GM19099 (cell line): ENCODE measurements around the gene SNX15.

Experiments
- POLR2A ChIP-seq: IDR thresholded peaks from 3 replicates; pipeline ENCODE4 v1.6.1; 2011; ENCODE audit warnings: low read depth; ENCODE audit not compliant: insufficient read length; ENCODE audit errors: extremely low read depth

SNX15 gene

DNA sequence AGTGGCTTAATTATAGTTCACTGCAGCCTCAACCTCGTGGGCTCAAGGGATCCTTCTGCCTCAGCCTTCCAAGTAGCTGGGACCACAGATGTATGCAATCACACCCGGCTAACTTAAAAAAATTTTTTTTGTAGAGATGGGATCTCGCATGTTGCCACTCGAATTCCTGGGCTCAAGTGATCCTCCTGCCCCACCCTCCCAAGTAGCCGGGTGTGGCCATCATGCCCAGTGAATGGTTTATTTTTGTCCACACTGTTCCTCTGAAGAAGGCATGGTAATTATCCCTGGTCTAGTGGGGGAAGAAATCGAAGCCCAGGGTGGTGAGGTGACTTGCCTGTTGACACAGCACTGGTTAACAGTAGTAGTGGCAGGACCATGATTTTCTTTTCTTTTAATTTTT lies 15.7 kb downstream of the SNX15 start:
- TF ChIP-seq POLR2A: no peak

- TF ChIP-seq POLR2A: no peak
These were observed 16.8 kb downstream of the SNX15 start for GRCh38 chr11:65043881-65044501.

DNA sequence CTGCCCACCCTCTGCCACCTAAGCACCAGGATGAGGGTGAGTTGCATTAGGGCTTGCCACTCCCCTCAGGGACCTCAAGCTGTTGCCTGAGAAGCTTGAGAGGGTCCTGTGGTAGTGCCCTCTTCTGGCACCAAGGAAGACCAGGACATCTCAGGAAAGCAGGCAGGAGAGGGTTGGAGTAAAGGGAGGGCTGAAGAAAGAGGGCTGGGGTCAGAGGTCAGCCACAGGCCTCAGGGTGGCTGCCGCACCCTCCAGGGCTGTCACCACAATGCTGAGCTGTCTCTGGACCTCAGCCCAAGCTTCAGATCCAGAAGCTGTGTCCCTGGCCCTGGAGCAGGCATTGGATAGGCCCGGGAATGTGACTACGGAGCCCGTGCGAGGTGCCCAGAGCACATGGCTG lies 17.8 kb downstream of the SNX15 start:
- no peak for TF ChIP-seq POLR2A

DNA sequence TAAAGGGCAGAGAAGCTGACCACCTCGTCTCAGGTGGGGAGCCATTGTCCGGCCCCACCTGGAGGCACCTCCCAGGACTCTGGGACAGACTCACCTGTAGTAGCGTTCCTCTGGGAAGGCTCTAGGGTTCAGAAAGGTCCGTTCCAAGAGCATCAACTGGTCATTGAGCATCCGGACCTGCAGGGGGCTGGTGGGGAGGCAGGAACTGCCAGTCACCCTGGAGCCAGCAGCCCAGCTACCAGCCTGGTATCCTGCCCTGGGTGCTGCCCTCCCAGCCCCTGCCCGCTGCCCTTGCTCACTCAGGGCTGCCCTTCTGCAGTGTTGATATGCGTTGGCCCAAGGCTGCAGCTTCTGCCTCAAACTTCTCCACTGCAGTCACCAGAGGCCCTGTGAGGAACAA lies 18.5 kb downstream of the SNX15 start:
- no peak for TF ChIP-seq POLR2A

GRCh38 chr11:65047581-65048422 lies 20.6 kb downstream of the SNX15 start:
- TF ChIP-seq POLR2A: peak; percentile 29

DNA sequence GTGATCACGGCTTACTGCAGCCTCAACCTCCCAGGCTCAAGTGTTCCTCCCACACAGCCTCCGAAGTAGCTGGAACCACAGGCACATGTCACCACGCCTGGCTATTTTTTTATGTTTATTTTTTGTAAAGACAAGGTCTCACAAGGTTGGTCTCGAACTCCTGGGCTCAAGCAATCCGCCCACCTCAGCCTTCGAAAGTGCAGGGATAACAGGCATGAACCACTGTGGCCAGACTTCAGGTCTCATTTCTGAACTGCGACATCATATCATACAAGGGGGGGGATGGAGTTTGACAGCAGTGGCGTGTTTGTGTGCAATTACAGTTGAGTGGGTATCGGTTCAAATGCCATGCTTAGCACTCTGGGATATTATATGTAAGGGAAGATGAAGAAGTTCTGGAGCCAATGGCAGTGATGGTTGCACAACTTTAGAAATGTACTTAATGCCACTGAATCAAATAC lies 24.2 kb downstream of the SNX15 start:
- no peak for TF ChIP-seq POLR2A

DNA sequence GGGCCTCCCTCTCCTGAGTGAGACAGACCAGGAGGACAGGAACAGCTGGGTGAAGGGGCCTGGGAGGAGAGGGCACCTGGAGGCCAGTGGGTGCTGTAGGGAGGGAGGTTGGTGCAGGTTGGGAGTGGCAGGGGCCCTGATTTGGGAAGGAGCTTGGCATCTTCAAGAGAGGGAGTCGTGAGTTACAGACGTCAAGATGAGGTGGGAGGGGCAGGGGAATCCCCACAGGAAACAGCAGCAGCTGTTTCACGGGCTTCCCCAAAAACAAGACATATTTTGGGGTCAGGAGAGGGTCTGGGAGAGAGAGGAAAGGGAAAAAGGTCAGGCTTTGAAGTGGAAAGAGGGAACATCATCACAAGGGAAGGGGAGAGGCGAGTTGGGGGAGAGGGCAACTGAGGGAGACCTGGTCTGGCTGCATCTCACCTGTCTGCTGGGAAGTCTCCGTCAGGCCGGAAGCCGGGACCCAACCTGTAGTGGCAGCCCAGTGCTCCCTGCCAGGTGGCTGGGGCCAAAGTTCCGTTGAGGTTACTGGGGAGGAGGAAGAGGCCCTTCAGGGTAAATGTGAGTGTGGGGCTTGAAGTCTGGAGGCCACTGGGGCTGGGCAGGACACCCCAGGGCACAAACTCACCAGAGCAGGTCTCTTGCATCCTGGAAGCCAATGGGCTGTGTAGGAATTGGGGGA lies 26.7 kb downstream of the SNX15 start:
- no peak for TF ChIP-seq POLR2A

DNA sequence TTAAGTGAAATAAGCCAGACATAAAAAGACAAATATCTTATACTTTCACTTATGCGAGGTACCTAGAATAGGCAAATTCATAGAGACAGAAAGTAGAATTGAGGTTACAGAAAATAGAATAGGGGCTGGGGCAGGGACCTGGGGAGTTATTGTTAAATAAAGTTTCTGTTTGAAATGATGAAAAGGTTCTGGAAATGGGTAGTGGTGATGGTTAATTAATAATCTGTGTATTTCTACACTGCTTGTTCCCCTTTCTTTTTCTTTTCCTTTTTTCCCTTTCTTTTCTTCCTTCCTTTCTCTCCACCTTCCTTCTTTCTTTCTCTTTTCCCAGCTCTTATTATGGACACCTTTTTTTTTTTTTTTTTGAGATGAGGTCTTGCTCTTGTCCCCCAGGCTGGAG lies 28.3 kb downstream of the SNX15 start:
- TF ChIP-seq POLR2A: no peak

- TF ChIP-seq POLR2A: no peak
These were observed 29.8 kb downstream of the SNX15 start for GRCh38 chr11:65056999-65057398.

DNA sequence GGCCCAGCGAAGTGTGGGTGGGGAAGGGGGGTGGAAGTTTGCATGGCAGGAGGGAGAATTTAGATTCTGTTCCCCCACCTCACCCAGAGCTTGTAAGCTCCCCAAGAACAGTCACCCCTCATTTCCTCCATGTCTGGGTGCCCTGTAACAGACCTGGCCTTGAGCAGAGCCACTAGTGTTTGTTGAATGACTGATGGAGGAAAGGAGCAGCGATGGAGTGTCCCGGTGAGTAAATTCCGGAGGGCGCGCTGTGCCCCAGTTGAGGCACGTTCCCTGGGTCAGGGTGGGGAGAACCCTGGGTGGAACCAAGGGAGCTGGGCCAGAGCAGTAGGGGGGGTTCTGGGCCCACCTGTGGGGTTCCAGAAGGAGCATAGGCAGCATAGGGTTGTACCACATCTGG lies 30.3 kb downstream of the SNX15 start:
- no peak for TF ChIP-seq POLR2A

DNA sequence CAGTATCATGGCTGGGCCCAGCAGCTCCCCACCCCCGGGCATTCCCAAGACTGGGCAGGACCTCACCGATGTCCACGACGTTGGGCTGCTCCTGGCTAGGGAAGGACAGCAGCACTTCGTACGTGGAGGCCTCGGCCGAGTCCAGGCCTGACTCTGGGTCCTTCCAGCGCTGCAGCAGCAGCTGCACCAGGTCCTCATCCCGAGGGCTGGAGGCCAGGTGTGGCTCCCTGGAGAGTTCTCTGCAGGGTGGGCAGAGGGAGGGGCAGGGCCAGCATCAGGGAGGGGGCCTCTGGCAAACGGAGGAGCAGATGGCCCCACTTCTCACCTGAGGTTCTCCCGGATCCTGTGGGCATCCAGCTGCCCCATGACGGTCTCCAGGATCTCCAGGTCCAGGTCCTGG lies 30.8 kb downstream of the SNX15 start:
- TF ChIP-seq POLR2A: no peak

- TF ChIP-seq POLR2A: no peak
These were observed 31.3 kb downstream of the SNX15 start, which contains the start of gene NAALADL1 for GRCh38 chr11:65058419-65059054. Gene NAALADL1 (minus strand): TSS chr11:65058553. CDS start chr11:65058521, 32 bp downstream.

GRCh38 chr11:65059523-65059922 lies 32.3 kb downstream of the SNX15 start:
- TF ChIP-seq POLR2A: no peak

GRCh38 chr11:65059959-65060824 lies 33.0 kb downstream of the SNX15 start:
- TF ChIP-seq POLR2A: no peak

DNA sequence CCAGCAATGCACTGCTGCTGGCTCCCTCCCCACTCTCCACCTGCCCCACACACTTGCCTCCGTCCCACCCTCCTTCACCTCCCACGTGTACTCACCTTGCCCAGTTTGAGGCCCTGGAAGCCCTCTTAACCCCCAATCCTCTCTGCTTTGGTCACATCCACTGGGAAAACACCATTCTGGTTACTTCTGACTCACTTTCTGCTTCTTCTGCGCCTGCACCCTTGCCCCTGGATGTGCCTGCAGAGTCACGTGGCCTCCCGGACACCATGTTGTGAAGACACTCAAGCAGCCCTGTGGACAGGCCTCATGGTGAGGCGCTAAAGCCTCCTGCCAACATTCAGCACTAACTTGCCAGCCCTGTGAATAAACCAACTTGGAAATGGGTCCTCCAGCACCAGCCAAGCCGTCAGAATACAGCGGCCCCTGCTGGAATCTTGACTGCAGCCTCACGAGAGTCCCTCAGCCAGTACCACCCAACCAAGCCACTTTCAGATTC lies 33.7 kb downstream of the SNX15 start:
- TF ChIP-seq POLR2A: no peak

GRCh38 chr11:65063532-65063931 lies 36.3 kb downstream of the SNX15 start:
- TF ChIP-seq POLR2A: no peak
